OCI-LY7 (cell line): ENCODE data around the gene B3GALNT1.

Experiments used
- EZH2phosphoT487 ChIP-seq: fragments of 200-600 bp; sonication (generic); IDR thresholded peaks from 2 replicates; pipeline ENCODE4 v1.6.1; 2018; ENCODE audit warnings: low read depth, borderline replicate concordance, mild to moderate bottlenecking, mixed run types, antibody characterized with exemption, low read length, moderate library complexity, mixed read lengths
- TF ChIP-seq, protein P1 (sequence below): fragments of 200-600 bp; sonication (generic); conservative IDR thresholded peaks from 2 replicates; pipeline ENCODE4 v1.5.1; 2014; ENCODE audit warnings: mild to moderate bottlenecking, antibody characterized with exemption, low read length, moderate library complexity, mixed read lengths

DNA sequence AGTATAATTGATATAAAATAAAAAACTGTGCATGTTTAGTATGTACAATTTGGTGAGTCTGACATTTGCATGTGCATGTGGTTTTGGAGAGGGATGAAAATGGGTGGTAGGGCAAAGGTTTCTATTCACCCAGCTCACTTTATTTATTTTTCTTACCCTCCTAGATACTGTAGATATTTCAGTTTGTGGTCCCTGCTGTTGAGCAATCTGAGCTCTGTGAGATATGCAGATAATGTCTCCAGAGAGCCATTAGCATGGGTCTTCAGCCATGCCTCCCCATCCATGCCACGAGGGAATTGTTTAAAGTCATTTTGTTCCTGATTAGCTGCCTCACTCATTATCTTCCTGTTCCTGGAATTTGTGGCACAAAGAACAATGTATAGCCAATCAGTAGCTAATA is 44.4 kb upstream of the B3GALNT1 start:
- TF ChIP-seq, protein P1, sequence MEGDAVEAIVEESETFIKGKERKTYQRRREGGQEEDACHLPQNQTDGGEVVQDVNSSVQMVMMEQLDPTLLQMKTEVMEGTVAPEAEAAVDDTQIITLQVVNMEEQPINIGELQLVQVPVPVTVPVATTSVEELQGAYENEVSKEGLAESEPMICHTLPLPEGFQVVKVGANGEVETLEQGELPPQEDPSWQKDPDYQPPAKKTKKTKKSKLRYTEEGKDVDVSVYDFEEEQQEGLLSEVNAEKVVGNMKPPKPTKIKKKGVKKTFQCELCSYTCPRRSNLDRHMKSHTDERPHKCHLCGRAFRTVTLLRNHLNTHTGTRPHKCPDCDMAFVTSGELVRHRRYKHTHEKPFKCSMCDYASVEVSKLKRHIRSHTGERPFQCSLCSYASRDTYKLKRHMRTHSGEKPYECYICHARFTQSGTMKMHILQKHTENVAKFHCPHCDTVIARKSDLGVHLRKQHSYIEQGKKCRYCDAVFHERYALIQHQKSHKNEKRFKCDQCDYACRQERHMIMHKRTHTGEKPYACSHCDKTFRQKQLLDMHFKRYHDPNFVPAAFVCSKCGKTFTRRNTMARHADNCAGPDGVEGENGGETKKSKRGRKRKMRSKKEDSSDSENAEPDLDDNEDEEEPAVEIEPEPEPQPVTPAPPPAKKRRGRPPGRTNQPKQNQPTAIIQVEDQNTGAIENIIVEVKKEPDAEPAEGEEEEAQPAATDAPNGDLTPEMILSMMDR: no peak
- TF ChIP-seq EZH2phosphoT487: no peak
